Lower leg skin (tissue), 3 donors: ENCODE data around the gene HLA-DMB.

Experiments
- POLR2A ChIP-seq, 2 donors: fragments of 450-650 bp; IDR thresholded peaks; one replicate each; pipeline ENCODE4 v1.6.1; 2016 to 2017; ENCODE audit warnings: antibody characterized with exemption in 2 of 2, mild to moderate bottlenecking in 1 of 2, moderate library complexity in 1 of 2
- TF ChIP-seq, protein P1 (sequence below), 3 donors: fragments of 450-650 bp; IDR thresholded peaks; one replicate each; pipeline ENCODE4 v1.5.1; 2016; ENCODE audit warnings: antibody characterized with exemption in 3 of 3, mild to moderate bottlenecking in 3 of 3, moderate library complexity in 2 of 3

DNA sequence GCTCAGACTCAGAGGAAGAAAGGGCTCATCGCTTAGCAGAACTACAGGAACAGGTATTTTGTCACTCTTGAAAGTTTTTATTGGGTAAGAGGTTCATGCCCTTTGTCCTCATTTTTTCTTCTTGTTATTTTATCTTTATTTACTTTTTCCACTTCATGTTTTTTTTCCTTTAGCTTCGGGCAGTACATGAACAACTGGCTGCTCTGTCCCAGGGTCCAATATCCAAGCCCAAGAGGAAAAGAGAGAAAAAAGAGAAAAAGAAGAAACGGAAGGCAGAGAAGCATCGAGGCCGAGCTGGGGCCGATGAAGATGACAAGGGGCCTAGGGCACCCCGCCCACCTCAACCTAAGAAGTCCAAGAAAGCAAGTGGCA lies 37.1 kb upstream of the HLA-DMB start:
- no peak for TF ChIP-seq POLR2A (IDR thresholded peaks at IDR 0.05)
- TF ChIP-seq, protein P1, sequence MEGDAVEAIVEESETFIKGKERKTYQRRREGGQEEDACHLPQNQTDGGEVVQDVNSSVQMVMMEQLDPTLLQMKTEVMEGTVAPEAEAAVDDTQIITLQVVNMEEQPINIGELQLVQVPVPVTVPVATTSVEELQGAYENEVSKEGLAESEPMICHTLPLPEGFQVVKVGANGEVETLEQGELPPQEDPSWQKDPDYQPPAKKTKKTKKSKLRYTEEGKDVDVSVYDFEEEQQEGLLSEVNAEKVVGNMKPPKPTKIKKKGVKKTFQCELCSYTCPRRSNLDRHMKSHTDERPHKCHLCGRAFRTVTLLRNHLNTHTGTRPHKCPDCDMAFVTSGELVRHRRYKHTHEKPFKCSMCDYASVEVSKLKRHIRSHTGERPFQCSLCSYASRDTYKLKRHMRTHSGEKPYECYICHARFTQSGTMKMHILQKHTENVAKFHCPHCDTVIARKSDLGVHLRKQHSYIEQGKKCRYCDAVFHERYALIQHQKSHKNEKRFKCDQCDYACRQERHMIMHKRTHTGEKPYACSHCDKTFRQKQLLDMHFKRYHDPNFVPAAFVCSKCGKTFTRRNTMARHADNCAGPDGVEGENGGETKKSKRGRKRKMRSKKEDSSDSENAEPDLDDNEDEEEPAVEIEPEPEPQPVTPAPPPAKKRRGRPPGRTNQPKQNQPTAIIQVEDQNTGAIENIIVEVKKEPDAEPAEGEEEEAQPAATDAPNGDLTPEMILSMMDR (IDR thresholded peaks at IDR 0.05) = no peak
